Forelimb muscle (tissue), 1 donor: ENCODE data around the gene RUNX1. TPM values are rescaled to one million over a fixed set of nuclear protein-coding genes. Genes with fewer than 3 reads are reported as not detected.
A peak's percentile ranks its signal among the peaks of the same experiment; 100 is the strongest.

ENCODE experiments used
- DNase-seq: peaks from one replicate; pipeline ENCODE4 v3.0.0-alpha.2; 2013; ENCODE audit warnings: low read depth
- polyA plus RNA-seq: library from polyadenylated mRNA; unstranded; fragments of 120-200 nt; gene quantifications from one replicate; pipeline ENCODE4 v1.2.1, GENCODE V29; 2013; ENCODE audit not compliant: insufficient read length

Gene RUNX1
- polyA plus RNA-seq, 1 donor: 5.3 TPM

- DNase-seq: no peak
Measured at GRCh38 chr21:34788879-34789278, 260.2 kb downstream of the RUNX1 start.

DNA sequence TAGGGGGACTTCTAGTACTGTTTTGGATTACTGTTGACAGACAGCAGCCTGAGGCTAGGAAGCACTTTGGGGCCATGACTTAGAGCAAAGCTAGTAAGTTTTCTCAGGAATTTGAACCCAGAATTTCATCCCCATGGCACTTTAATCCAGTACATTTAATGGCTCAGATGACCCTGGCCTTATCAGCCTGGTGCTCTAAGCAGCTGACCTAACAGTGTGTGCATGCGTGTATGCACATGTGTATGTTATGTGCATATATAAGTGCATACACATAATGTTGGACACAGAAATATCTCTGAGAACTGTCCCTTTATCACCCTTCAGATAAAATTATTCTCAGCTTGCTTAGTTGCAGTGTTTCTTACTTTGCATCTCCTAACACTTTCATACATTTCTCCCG lies 265.3 kb downstream of the RUNX1 start:
- DNase-seq: no peak

DNA sequence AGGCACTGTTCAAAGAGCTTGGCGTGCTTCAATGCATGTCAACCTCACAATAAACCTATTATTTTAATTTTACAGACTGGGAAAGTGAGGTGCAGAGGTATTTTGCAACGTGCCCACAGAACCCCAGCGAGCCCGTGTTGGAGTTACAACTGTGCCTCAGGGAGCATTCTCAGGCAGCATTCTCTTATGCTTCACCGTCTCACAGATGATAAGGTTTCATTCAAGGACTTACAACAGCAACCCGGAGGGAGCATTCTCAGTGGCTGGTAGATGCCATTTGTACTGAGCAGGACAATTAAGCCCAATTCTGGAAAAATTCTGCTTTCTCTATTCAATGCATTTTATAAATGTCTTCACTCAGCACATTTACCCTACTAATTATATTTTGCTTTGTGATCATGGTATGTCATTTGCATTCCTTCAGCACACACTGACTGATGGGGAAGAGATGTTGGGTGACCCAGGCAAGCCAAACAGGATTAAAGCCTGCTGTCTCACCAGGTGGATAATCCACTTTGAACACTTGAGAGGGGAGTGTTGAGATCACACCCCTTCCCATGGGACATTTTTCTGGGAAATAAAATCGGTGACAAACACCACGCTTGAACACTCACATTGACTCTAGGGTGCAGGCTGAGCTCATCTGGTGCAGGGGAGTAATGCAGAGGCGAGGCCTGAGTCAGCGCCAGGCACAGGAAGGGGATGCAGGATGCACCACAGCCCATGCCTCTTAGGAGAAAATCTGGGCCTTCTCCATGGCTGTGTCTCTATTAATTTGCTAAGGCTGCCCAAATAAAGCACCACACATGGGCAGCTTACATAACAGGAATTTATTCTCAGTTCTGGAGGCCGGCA lies 266.4 kb downstream of the RUNX1 start:
- no peak for DNase-seq

DNA sequence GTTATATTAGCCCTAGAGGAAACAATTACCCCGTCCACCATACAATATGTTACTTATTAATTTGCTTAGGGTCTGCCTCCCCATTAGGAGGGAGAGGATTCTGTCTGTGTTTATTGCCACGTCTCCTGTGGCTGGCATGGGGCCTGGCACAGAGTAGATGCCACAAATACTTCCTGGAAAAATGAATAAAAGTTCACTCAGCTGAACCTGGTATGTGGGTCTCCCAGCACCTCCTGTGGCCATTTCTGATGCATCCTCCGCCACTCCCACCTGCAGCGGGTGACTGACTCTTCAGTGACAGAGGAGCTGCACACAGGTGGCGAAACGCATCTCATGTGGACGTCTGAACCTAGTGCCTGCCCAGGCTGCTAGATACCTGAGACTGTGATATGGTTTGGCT lies 267.6 kb downstream of the RUNX1 start:
- DNase-seq: no peak

- DNase-seq: no peak
Measured at GRCh38 chr21:34779860-34780259, 269.2 kb downstream of the RUNX1 start.

DNA sequence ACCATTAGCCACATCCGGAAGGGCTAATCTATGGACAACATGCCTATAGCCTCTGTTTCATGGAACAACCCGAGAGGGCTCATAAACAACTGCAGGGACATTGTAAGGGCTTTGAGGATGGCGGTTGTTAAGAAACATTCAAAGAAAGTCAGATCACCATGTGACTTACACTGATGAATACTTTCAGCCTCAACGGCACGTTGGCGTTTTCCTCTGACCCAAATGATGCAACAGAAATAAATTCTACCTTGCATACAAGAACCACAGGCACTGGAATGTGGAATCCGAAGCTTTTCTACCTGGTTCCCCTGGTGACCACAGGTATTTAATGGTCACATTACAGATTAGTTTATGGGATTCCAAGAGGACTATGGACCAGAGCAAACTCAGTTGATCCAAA lies 273.3 kb downstream of the RUNX1 start:
- no peak for DNase-seq

- no peak for DNase-seq
Measured at GRCh38 chr21:34774750-34775149, 274.4 kb downstream of the RUNX1 start.

- DNase-seq: no peak
Measured at GRCh38 chr21:34771512-34772028, 277.5 kb downstream of the RUNX1 start.

- DNase-seq: no peak
Measured at GRCh38 chr21:34770576-34770975, 278.5 kb downstream of the RUNX1 start.

- no peak for DNase-seq
Measured at GRCh38 chr21:34768326-34768725, 280.8 kb downstream of the RUNX1 start.

DNA sequence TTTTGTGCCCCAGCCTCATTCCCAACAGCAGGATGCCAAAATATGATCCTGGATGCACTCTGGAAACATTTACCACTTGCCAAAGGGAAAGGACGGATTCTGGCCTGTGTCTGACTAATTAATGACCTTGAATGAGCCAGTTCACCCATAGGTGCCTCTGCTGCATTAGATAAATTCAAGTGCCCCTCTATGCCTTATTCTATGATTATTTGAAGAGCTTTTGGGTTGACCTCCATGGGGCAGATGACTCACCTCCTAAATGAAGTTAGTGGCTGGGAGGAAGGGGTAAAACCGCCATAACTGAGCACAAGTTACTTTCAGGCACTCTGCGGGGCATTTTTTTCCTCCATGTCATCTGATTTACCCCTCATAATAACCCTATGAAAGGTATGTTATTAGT lies 282.2 kb downstream of the RUNX1 start:
- no peak for DNase-seq

- no peak for DNase-seq
Measured at GRCh38 chr21:34765619-34766018, 283.5 kb downstream of the RUNX1 start.

GRCh38 chr21:34764715-34765284 lies 284.3 kb downstream of the RUNX1 start:
- no peak for DNase-seq

DNA sequence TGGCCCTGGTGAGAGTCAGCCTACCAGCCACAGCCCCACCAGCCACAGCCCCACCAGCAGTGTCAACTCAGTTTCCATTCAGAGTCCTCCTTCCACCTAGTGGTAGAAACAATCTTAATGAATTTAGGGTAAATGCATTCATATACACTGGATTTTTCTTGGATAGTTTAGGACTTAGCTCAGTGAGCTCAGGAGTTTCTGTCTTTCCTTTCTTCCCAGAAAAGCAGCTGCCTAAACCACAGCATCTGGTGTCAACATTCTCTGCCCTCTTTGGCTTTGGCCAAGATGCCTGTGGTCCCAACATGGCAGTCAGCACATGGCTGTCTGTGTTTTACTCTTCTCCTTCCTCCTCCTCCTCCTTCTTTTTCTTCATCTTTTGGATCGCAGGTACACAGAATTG lies 286.3 kb downstream of the RUNX1 start:
- no peak for DNase-seq

GRCh38 chr21:34761758-34762330 lies 287.3 kb downstream of the RUNX1 start:
- no peak for DNase-seq

DNA sequence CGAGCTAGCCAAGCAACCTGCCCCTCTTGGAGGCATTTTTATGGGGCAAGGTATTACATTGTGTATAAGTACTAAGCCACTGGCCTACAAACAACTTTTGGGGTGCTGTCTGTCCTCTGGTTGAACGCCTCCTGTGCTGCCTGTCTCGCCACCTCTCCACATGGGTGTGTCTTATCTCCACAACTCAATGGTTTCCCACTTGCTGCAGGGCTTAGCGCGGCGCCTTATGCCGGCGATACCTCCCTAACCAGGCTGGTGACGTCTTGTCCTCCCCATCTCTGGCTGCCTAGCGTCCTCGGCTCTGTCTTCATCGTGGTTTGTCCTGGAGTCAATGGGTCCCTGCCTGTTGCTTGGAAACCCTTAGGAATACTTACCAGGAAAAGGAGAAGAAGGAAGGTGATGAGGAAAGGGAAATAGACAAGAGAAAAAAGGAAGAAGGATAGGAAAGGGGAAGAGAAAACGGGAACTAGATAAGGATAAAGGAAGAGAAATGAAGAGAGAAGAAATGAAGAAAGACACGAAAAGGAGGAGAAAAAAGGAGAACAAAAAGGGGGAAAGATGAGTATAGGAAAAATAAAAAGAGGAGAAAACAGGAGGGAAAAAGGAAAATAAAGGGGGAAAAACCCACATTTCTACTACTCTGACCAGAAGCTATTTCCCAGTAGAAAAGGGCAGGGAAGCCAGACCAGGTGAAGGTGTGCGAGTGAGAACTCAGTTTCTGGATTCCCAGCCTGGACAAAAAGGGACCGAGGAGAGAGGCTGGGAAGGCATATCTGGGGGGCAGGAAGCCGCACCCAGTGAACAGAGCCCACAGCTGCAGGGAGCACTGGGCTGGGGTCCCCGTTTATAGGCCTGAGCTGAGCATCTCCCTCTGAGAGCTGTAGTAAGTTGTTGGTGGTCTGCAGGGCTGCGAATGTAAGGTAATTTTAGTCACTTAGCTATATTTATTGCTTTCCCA lies 294.1 kb downstream of the RUNX1 start:
- DNase-seq: no peak

GRCh38 chr21:34748862-34749261 lies 300.2 kb downstream of the RUNX1 start:
- DNase-seq: no peak

GRCh38 chr21:34745557-34746255 lies 303.4 kb downstream of the RUNX1 start:
- peak; percentile 49 for DNase-seq

- no peak for DNase-seq
Measured at GRCh38 chr21:34744801-34745200, 304.3 kb downstream of the RUNX1 start.

DNA sequence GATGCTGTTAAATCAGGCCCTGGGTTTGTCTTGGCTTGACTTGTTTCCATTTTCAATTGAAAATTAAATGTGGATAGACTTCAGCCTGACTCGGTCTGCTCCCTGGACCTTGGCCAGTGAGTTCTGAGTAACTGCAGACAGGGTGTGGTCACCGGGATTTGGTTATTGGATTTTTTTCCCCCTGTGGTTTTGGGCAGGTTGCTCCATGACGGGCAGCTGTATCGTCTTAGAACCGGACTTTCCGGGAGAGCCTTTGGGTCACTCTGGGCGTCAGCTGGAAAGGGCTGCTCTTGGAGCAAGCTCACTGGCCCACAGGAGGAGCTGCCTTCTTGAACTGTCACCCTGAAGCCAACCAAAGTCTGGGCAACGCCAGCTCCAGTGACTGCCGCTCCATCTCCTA lies 305.3 kb downstream of the RUNX1 start:
- DNase-seq: no peak

GRCh38 chr21:34743285-34743684 lies 305.8 kb downstream of the RUNX1 start:
- DNase-seq: no peak
